WTC11 (cell line): ENCODE data around the gene ENG. TPM values are rescaled to one million over a fixed set of nuclear protein-coding genes. Genes with fewer than 3 reads are reported as not detected.

Source experiments
- ATAC-seq: fragments of 200-7000 bp; cut with Tn5 transposase; 2 replicates; pipeline ENCODE4 v1.10.0; 2021; ENCODE audit warnings: mild to moderate bottlenecking, moderate library complexity
- CTCF ChIA-PET: fragments of 300-600 bp; sonication (Branson Sonifier 250); formaldehyde crosslinking; loops from one replicate; lab custom pipeline; 2021; ENCODE audit warnings: antibody characterized with exemption; lab: Charles Lee
- POLR2A ChIA-PET: fragments of 350-600 bp; sonication (Branson Sonifier 250); formaldehyde crosslinking; loops from one replicate; lab custom pipeline; 2021; ENCODE audit warnings: antibody characterized with exemption; lab: Charles Lee
- DNase-seq: peaks from one replicate; pipeline ENCODE4 v3.0.0; 2021; ENCODE audit warnings: low spot score
- H3K27ac Mint-ChIP-seq: 2 replicates; pipeline ENCODE4 v1.8.0; 2021; ENCODE audit warnings: mixed read lengths
- H3K27me3 Mint-ChIP-seq: 2 replicates; pipeline ENCODE4 v1.8.0; 2021; ENCODE audit warnings: low read depth, mild to moderate bottlenecking, moderate library complexity, mixed read lengths
- H3K36me3 Mint-ChIP-seq: 2 replicates; pipeline ENCODE4 v1.8.0; 2021; ENCODE audit warnings: mixed read lengths
- H3K4me1 Mint-ChIP-seq: 2 replicates; pipeline ENCODE4 v1.8.0; 2022; ENCODE audit warnings: mixed read lengths
- H3K4me3 Mint-ChIP-seq: 2 replicates; pipeline ENCODE4 v1.8.0; 2021; ENCODE audit warnings: mild to moderate bottlenecking, moderate library complexity, mixed read lengths
- H3K9me3 Mint-ChIP-seq: 2 replicates; pipeline ENCODE4 v1.8.0; 2021; ENCODE audit warnings: mixed read lengths
- CDX4 ChIP-seq: fragments of 250-450 bp; sonication (Bioruptor Pico); IDR thresholded peaks from 2 replicates; pipeline ENCODE4 v1.9.0; 2021; ENCODE audit warnings: moderate library complexity, mild to moderate bottlenecking, inconsistent platforms, borderline replicate concordance
- ELF4 ChIP-seq: sonication (generic); formaldehyde crosslinking; IDR thresholded peaks from 2 replicates; pipeline ENCODE4 v1.8.1; 2022; ENCODE audit warnings: low read depth, mild to moderate bottlenecking, moderate library complexity, missing genetic modification reagents
- FOXJ3 ChIP-seq: sonication (generic); formaldehyde crosslinking; IDR thresholded peaks from 2 replicates; pipeline ENCODE4 v1.9.0; 2021; ENCODE audit warnings: missing genetic modification reagents, mild to moderate bottlenecking, borderline replicate concordance
- GTF2I ChIP-seq: fragments of 250-450 bp; sonication (Bioruptor Pico); conservative IDR thresholded peaks from 2 replicates; pipeline ENCODE4 v1.4.0; 2021; ENCODE audit warnings: mild to moderate bottlenecking
- JAZF1 ChIP-seq: fragments of 250-450 bp; sonication (Bioruptor Pico); IDR thresholded peaks from 2 replicates; pipeline ENCODE4 v1.9.0; 2021; ENCODE audit warnings: moderate library complexity, mild to moderate bottlenecking, inconsistent platforms
- JUN ChIP-seq: sonication (generic); formaldehyde crosslinking; IDR thresholded peaks from 2 replicates; pipeline ENCODE4 v1.8.0; 2023; ENCODE audit warnings: mild to moderate bottlenecking, missing genetic modification reagents
- PRDM15 ChIP-seq: sonication (generic); formaldehyde crosslinking; IDR thresholded peaks from 2 replicates; pipeline ENCODE4 v1.8.0; 2022; ENCODE audit warnings: missing genetic modification reagents
- PRRX2 ChIP-seq: fragments of 250-450 bp; sonication (Bioruptor Pico); IDR thresholded peaks from 2 replicates; pipeline ENCODE4 v1.8.0; 2021; ENCODE audit warnings: mild to moderate bottlenecking
- ZSCAN18 ChIP-seq: fragments of 250-450 bp; sonication (Bioruptor Pico); IDR thresholded peaks from 2 replicates; pipeline ENCODE4 v2.1.2; 2022; ENCODE audit warnings: mild to moderate bottlenecking, moderate library complexity
- total RNA-seq: library from RNA; stranded (reverse); gene quantifications from 3 replicates; pipeline ENCODE4 v1.2.3, GENCODE V29; 2021
- TF ChIP-seq, protein P1 (sequence below): sonication (generic); formaldehyde crosslinking; IDR thresholded peaks from 2 replicates; pipeline ENCODE4 v1.8.1; 2023; ENCODE audit warnings: mild to moderate bottlenecking, missing genetic modification reagents, moderate library complexity
- TF ChIP-seq, protein P2 (sequence below): fragments of 200-600 bp; IDR thresholded peaks from 2 replicates; pipeline ENCODE4 v1.8.0; 2022; ENCODE audit warnings: antibody characterized with exemption
- TF ChIP-seq, protein P3 (sequence below): fragments of 250-450 bp; sonication (Bioruptor Pico); conservative IDR thresholded peaks from 2 replicates; pipeline ENCODE4 v1.9.0; 2021; ENCODE audit warnings: mild to moderate bottlenecking
- TF ChIP-seq, protein P4 (sequence below): sonication (generic); formaldehyde crosslinking; IDR thresholded peaks from 2 replicates; pipeline ENCODE4 v1.8.1; 2022; ENCODE audit warnings: low read depth, mild to moderate bottlenecking, moderate library complexity, missing genetic modification reagents, borderline replicate concordance

ENG gene
- total RNA-seq, 1 experiment from 2014 or later: 4.4 TPM

- no peak for DNase-seq
- H3K4me3 Mint-ChIP-seq: peak overlapping the region; percentile 12
- POLR2A ChIA-PET: interaction anchor here (0.9 to 1.7 kb wide), 4 partner anchors 11 to 103 kb away, joined by 3 to 8 read pairs (median 4); partner anchors contain the start of genes PIP5KL1 and ST6GALNAC4
- CTCF ChIA-PET: interaction anchor here (0.6 to 1.7 kb wide), 13 partner anchors 14 to 287 kb away, joined by 3 to 33 read pairs (median 4); partner anchors contain the start of genes ST6GALNAC4 and TOR2A
- no peak for TF ChIP-seq ELF4 (CRISPR knock-in tag)
- TF ChIP-seq JAZF1 (CRISPR knock-in tag): no peak
- TF ChIP-seq FOXJ3 (CRISPR knock-in tag): no peak
- no peak for TF ChIP-seq ZSCAN18 (CRISPR knock-in tag)
- no peak for TF ChIP-seq JUN
- no peak for TF ChIP-seq GTF2I (CRISPR knock-in tag)
- TF ChIP-seq PRRX2 (CRISPR knock-in tag): no peak
- TF ChIP-seq, protein P1, sequence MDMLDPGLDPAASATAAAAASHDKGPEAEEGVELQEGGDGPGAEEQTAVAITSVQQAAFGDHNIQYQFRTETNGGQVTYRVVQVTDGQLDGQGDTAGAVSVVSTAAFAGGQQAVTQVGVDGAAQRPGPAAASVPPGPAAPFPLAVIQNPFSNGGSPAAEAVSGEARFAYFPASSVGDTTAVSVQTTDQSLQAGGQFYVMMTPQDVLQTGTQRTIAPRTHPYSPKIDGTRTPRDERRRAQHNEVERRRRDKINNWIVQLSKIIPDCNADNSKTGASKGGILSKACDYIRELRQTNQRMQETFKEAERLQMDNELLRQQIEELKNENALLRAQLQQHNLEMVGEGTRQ (CRISPR knock-in tag): no peak
- no peak for TF ChIP-seq PRDM15
- peak overlapping the region; percentile 57; the same call in 1 of the 2 replicates for H3K27ac Mint-ChIP-seq
- peaks cover 6% of the 10 kb centered on the region; the same call in 1 of the 2 replicates for H3K9me3 Mint-ChIP-seq
- peaks cover 21% of the 10 kb centered on the region for H3K4me1 Mint-ChIP-seq
- ATAC-seq: no peak
- no peaks in the 10 kb centered on the region; the same call in 1 of the 2 replicates for H3K27me3 Mint-ChIP-seq
- peaks cover 44% of the 10 kb centered on the region for H3K36me3 Mint-ChIP-seq
These were observed 42.1 kb upstream of the ENG start for GRCh38 chr9:127896395-127897192.

DNA sequence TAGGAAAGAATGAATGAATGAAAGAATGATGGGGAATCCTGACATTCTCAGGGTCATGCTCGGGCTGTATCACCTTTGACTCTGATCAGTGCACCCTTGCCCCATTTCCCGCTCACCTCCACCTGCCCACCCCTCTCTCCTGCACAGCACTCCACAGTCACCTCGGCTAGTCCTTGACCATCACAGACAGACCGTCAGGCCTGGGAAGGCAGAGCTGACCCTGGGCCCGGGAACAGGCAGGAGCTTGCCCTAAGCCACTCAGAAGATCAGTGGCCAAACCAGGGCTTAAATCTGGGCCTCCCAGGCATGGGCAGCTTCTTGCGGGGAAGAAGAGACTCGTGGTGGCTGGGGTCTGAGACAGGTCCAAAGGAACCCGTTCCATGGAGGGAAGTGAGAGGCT, 41.4 kb upstream of the ENG start:
- Mint-ChIP-seq H3K27ac (no peak overlapping the region), H3K4me1 (peaks cover 18% of the 10 kb centered on the region), H3K9me3 (peaks cover 6% of the 10 kb centered on the region; the same call in 1 of the 2 replicates), H3K36me3 (peaks cover 50% of the 10 kb centered on the region)
- ChIA-PET CTCF (no interaction called here), POLR2A (no interaction called here)
- ATAC-seq: no peak
- no peak for TF ChIP-seq CDX4 (CRISPR knock-in tag)
- TF ChIP-seq, protein P2, sequence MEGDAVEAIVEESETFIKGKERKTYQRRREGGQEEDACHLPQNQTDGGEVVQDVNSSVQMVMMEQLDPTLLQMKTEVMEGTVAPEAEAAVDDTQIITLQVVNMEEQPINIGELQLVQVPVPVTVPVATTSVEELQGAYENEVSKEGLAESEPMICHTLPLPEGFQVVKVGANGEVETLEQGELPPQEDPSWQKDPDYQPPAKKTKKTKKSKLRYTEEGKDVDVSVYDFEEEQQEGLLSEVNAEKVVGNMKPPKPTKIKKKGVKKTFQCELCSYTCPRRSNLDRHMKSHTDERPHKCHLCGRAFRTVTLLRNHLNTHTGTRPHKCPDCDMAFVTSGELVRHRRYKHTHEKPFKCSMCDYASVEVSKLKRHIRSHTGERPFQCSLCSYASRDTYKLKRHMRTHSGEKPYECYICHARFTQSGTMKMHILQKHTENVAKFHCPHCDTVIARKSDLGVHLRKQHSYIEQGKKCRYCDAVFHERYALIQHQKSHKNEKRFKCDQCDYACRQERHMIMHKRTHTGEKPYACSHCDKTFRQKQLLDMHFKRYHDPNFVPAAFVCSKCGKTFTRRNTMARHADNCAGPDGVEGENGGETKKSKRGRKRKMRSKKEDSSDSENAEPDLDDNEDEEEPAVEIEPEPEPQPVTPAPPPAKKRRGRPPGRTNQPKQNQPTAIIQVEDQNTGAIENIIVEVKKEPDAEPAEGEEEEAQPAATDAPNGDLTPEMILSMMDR: no peak
- no peak for TF ChIP-seq FOXJ3 (CRISPR knock-in tag)
- TF ChIP-seq, protein P3, sequence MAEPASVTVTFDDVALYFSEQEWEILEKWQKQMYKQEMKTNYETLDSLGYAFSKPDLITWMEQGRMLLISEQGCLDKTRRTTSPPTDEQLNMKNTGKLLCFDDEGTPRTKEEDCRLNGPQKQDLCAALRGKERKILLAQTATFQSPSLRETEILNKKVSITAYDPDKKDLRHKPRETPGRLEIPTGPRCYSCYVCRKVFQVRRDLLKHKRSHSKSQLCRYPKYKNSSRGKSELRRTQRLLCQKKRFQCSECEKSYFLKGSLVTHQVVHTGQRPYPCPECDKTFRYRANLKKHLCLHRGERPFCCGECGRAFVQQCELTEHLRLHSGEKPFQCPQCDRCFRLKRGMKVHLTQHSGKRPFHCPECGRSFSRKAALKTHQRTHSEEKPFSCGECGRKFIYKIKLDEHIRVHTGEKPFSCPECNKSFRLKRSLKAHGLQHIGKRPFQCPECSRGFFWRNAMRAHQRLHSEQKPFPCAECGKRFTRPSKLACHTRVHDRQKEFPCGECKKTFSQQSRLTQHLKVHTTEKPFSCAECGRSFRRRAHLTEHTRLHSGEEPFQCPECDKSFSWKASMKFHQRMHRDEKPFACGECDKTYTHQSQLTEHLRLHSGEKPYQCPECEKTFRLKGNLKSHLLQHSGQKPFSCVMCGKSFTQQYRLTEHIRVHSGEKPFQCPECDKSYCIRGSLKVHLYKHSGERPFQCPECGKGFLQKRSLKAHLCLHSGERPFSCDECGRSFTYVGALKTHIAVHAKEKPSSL (CRISPR knock-in tag): no peak
- TF ChIP-seq, protein P4, sequence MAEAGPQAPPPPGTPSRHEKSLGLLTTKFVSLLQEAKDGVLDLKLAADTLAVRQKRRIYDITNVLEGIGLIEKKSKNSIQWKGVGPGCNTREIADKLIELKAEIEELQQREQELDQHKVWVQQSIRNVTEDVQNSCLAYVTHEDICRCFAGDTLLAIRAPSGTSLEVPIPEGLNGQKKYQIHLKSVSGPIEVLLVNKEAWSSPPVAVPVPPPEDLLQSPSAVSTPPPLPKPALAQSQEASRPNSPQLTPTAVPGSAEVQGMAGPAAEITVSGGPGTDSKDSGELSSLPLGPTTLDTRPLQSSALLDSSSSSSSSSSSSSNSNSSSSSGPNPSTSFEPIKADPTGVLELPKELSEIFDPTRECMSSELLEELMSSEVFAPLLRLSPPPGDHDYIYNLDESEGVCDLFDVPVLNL (CRISPR knock-in tag): no peak
- TF ChIP-seq, all 79 proteins: peak for 0
- DNase-seq: no peak
- Mint-ChIP-seq H3K4me3 (no peak overlapping the region), H3K27me3 (no peaks in the 10 kb centered on the region; the same call in 1 of the 2 replicates)
